Neural cell (in vitro differentiated cells): ENCODE data around the gene NR5A1. TPM values are rescaled to one million over a fixed set of nuclear protein-coding genes. Genes with fewer than 3 reads are reported as not detected.

ENCODE experiments used
- H2AFZ ChIP-seq: fragments of 200-600, 300-800 bp; sonication (generic), shearing (Covaris generic); 2 replicates; pipeline ENCODE4 v1.6.0; 2014; ENCODE audit warnings: low read depth, mild to moderate bottlenecking, antibody characterized with exemption, low read length, moderate library complexity
- H3F3A ChIP-seq: fragments of 200-600 bp; shearing (Covaris generic); 2 replicates; pipeline ENCODE4 v1.6.1; 2016; ENCODE audit warnings: mild to moderate bottlenecking, moderate library complexity, mixed read lengths, antibody characterized with exemption, low read length; ENCODE audit not compliant: insufficient read depth, poor library complexity, severe bottlenecking
- H3K27ac ChIP-seq: fragments of 200-600, 300-800 bp; sonication (generic), shearing (Covaris generic); 2 replicates; pipeline ENCODE4 v1.5.1; 2014; ENCODE audit warnings: mild to moderate bottlenecking, low read length, moderate library complexity
- H3K27me3 ChIP-seq: fragments of 300-800, 200-600 bp; sonication (generic), shearing (Covaris generic); 2 replicates; pipeline ENCODE4 v1.6.0; 2014; ENCODE audit warnings: mild to moderate bottlenecking, low read depth, low read length, moderate library complexity; ENCODE audit not compliant: insufficient read depth
- H3K36me3 ChIP-seq: fragments of 300-800, 200-600 bp; sonication (generic), shearing (Covaris generic); 2 replicates; pipeline ENCODE4 v1.5.1; 2014; ENCODE audit warnings: mild to moderate bottlenecking, antibody characterized with exemption, low read length, moderate library complexity; ENCODE audit not compliant: insufficient read depth
- H3K4me2 ChIP-seq: fragments of 300-800, 200-600 bp; sonication (generic), shearing (Covaris generic); 2 replicates; pipeline ENCODE4 v1.6.0; 2014; ENCODE audit warnings: mild to moderate bottlenecking, low read length
- H3K4me3 ChIP-seq: fragments of 300-800, 200-600 bp; sonication (generic), shearing (Covaris generic); 2 replicates; pipeline ENCODE4 v1.5.1; 2014; ENCODE audit warnings: mild to moderate bottlenecking, low read length, moderate library complexity
- H3K79me2 ChIP-seq: fragments of 200-600 bp; shearing (Covaris generic); replicated peaks from 2 replicates; pipeline ENCODE4 v1.6.0; 2014; ENCODE audit warnings: mild to moderate bottlenecking, low read length, moderate library complexity; ENCODE audit not compliant: insufficient read depth
- H3K9ac ChIP-seq: fragments of 300-800, 200-600 bp; sonication (generic), shearing (Covaris generic); 2 replicates; pipeline ENCODE4 v1.6.1; 2016; ENCODE audit warnings: mild to moderate bottlenecking, low read length, mixed read lengths
- H3K9me2 ChIP-seq: fragments of 200-600 bp; shearing (Covaris generic); 2 replicates; pipeline ENCODE4 v1.6.1; 2016; ENCODE audit warnings: mild to moderate bottlenecking, low read length, mixed read lengths; ENCODE audit not compliant: insufficient read depth
- H3K9me3 ChIP-seq: fragments of 200-600, 300-800 bp; sonication (generic), shearing (Covaris generic); 2 replicates; pipeline ENCODE4 v1.6.1; 2016; ENCODE audit warnings: mild to moderate bottlenecking, mixed run types, low read length, moderate library complexity, mixed read lengths
- H4K20me1 ChIP-seq: fragments of 200-600 bp; shearing (Covaris generic); 2 replicates; pipeline ENCODE4 v1.6.1; 2016; ENCODE audit warnings: mild to moderate bottlenecking, mixed run types; ENCODE audit not compliant: insufficient read depth
- CTCF ChIP-seq: fragments of 450-650 bp; IDR thresholded peaks from 2 replicates; pipeline ENCODE4 v1.5.1; 2014; ENCODE audit warnings: antibody characterized with exemption, mild to moderate bottlenecking, moderate library complexity; ENCODE audit not compliant: poor library complexity, severe bottlenecking
- EP300 ChIP-seq: fragments of 450-650 bp; conservative IDR thresholded peaks from 2 replicates; pipeline ENCODE4 v1.6.1; 2014; ENCODE audit warnings: antibody characterized with exemption, mild to moderate bottlenecking, moderate library complexity; ENCODE audit not compliant: poor library complexity, severe bottlenecking
- EZH2 ChIP-seq: fragments of 200-600, 300-800 bp; shearing (Covaris generic), sonication (generic); IDR thresholded peaks from 2 replicates; pipeline ENCODE4 v1.6.1; 2014; ENCODE audit warnings: antibody characterized with exemption, low read length, borderline replicate concordance, mild to moderate bottlenecking; ENCODE audit not compliant: insufficient read depth, poor library complexity, severe bottlenecking
- MXI1 ChIP-seq: fragments of 450-650 bp; conservative IDR thresholded peaks from 2 replicates; pipeline ENCODE4 v1.6.1; 2014; ENCODE audit warnings: antibody characterized with exemption, mild to moderate bottlenecking; ENCODE audit not compliant: poor library complexity, severe bottlenecking
- POLR2AphosphoS5 ChIP-seq: IDR thresholded peaks from 2 replicates; pipeline ENCODE4 v1.6.1; 2012
- RAD21 ChIP-seq: fragments of 450-650 bp; conservative IDR thresholded peaks from 2 replicates; pipeline ENCODE4 v1.6.1; 2014; ENCODE audit warnings: antibody characterized with exemption, mild to moderate bottlenecking, moderate library complexity
- REST ChIP-seq: IDR thresholded peaks from 2 replicates; pipeline ENCODE4 v1.6.1; 2012; ENCODE audit warnings: borderline replicate concordance
- SMC3 ChIP-seq: fragments of 450-650 bp; conservative IDR thresholded peaks from 2 replicates; pipeline ENCODE4 v1.6.1; 2014; ENCODE audit warnings: antibody characterized with exemption, mild to moderate bottlenecking, moderate library complexity; ENCODE audit not compliant: poor library complexity
- TAF1 ChIP-seq: IDR thresholded peaks from 2 replicates; pipeline ENCODE4 v1.6.1; 2012; ENCODE audit warnings: low read depth
- polyA plus RNA-seq: library from polyadenylated mRNA; depleted of rRNA; stranded (reverse); fragments of >200 nt; gene quantifications from 2 replicates; pipeline ENCODE4 v1.2.3, GENCODE V29; 2014

Gene NR5A1
- polyA plus RNA-seq, 1 donor from 2014 or later, result 0.09 TPM

- Histone ChIP-seq H3F3A (no peaks in the 10 kb centered on the region), H3K9me3 (no peaks in the 10 kb centered on the region), H3K9me2 (no peaks in the 10 kb centered on the region), H3K9ac (no peak overlapping the region), H3K79me2 (no peaks in the 10 kb centered on the region), H3K27ac (no peak overlapping the region), H3K4me2 (no peak overlapping the region), H3K4me3 (no peak overlapping the region), H4K20me1 (no peaks in the 10 kb centered on the region), H3K36me3 (no peaks in the 10 kb centered on the region), H2AFZ (no peak overlapping the region), H3K27me3 (no peaks in the 10 kb centered on the region)
- TF ChIP-seq REST (no peak), EP300 (no peak), RAD21 (no peak), TAF1 (no peak), EZH2 (no peak), MXI1 (no peak), SMC3 (no peak), CTCF (no peak), POLR2AphosphoS5 (no peak)
These were observed 13.0 kb upstream of the NR5A1 start for GRCh38 chr9:124520206-124520596.

GRCh38 chr9:124518116-124518515 is 10.9 kb upstream of the NR5A1 start:
- H3F3A ChIP-seq, result no peaks in the 10 kb centered on the region
- no peaks in the 10 kb centered on the region for H3K36me3 ChIP-seq
- no peak overlapping the region for H3K9ac ChIP-seq
- no peaks in the 10 kb centered on the region for H4K20me1 ChIP-seq
- no peak overlapping the region for H3K4me2 ChIP-seq
- TF ChIP-seq MXI1, result no peak
- TF ChIP-seq SMC3, result no peak
- no peak for TF ChIP-seq REST
- no peak for TF ChIP-seq EP300
- no peak for TF ChIP-seq RAD21
- TF ChIP-seq CTCF, result no peak
- no peak for TF ChIP-seq EZH2
- no peak for TF ChIP-seq POLR2AphosphoS5
- TF ChIP-seq TAF1, result no peak
- no peak overlapping the region for H2AFZ ChIP-seq
- no peaks in the 10 kb centered on the region for H3K9me2 ChIP-seq
- H3K4me3 ChIP-seq, result no peak overlapping the region
- no peak overlapping the region for H3K27ac ChIP-seq
- no peaks in the 10 kb centered on the region for H3K27me3 ChIP-seq
- no peaks in the 10 kb centered on the region for H3K79me2 ChIP-seq
- no peaks in the 10 kb centered on the region for H3K9me3 ChIP-seq
